ENCODE data around the gene SIM1. TPM values are rescaled to one million over a fixed set of nuclear protein-coding genes. Genes with fewer than 3 reads are reported as not detected.

Gene SIM1
- polyA plus RNA-seq, 12 donors = 2.1 to 5.5 (median 2.9) TPM; not detected in 1

- DNase-seq = no peak
Measured at GRCh38 chr6:100473182-100473581, 8.5 kb upstream of the SIM1 start.

- no peak for DNase-seq
Measured at GRCh38 chr6:100472674-100473073, 8.0 kb upstream of the SIM1 start.

- no peak for DNase-seq
Measured at GRCh38 chr6:100470422-100471120, 5.8 kb upstream of the SIM1 start.

GRCh38 chr6:100469101-100469859, 4.6 kb upstream of the SIM1 start:
- DNase-seq = no peak

GRCh38 chr6:100468016-100468622, 3.4 kb upstream of the SIM1 start:
- DNase-seq = no peak

GRCh38 chr6:100467129-100468015, 2.7 kb upstream of the SIM1 start:
- DNase-seq = no peak

GRCh38 chr6:100466410-100467128, 1.8 kb upstream of the SIM1 start:
- DNase-seq = no peak

- no peak for DNase-seq
Measured at GRCh38 chr6:100465701-100466409, 1.1 kb upstream of the SIM1 start.

GRCh38 chr6:100464162-100464851, 414 bp downstream of the SIM1 start:
- no peak for DNase-seq

- no peak for DNase-seq
Measured at GRCh38 chr6:100463630-100464161, 1.0 kb downstream of the SIM1 start.

- no peak for DNase-seq
Measured at GRCh38 chr6:100462706-100463629, 1.8 kb downstream of the SIM1 start.

GRCh38 chr6:100461917-100462705, 2.6 kb downstream of the SIM1 start:
- DNase-seq = no peak

- no peak for DNase-seq
Measured at GRCh38 chr6:100461278-100461916, 3.3 kb downstream of the SIM1 start.

GRCh38 chr6:100460650-100461204, 4.0 kb downstream of the SIM1 start:
- no peak for DNase-seq

GRCh38 chr6:100459592-100460184, 5.0 kb downstream of the SIM1 start:
- DNase-seq = no peak

- no peak for DNase-seq
Measured at GRCh38 chr6:100458841-100459591, 5.7 kb downstream of the SIM1 start.
